Posterior cingulate gyrus (tissue), 11 donors: ENCODE results near the gene ZBTB45.
"Not testable (repeated sequence)": the region's sequence is repeated elsewhere in the genome, so short reads cannot be mapped to it uniquely, and the experiment has no call there.

Source experiments
- DNase-seq, 10 donors: peaks; one replicate each; pipeline versions ENCODE4 v3.0.0 to v3.0.0-alpha.2; 2020 to 2021; ENCODE audit warnings: mixed read lengths in 3 of 10
- intact Hi-C: fragments of 100-400 bp; cut with DNase I; formaldehyde crosslinking; loops from one replicate; pipeline ENCODE4 v1.15.1; 2023

ZBTB45 gene

GRCh38 chr19:58479736-58480480, 39.7 kb downstream of the ZBTB45 start:
- intact Hi-C loops = no loop called here
- DNase-seq = peak in 3 of 10 donors; percentile 55 to 85 (median 78)

DNA sequence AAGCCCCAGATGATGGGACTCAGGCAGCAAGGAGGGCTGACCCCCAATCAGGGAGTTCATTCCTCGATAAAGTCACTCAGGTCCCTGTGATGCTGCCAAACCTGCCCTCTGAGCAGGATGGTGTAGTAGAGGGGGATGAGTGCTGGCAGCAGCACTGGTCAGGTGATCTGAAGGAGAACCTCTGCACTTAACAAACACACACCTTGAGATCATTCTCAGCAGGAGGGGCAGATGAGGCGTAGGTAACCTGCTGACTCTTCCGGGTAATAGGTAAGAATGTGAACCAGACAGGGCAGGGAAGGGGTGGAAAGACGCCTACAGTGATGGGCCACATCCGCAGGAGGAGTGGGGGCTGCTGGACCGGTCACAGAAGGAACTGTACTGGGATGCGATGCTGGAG, 40.3 kb downstream of the ZBTB45 start:
- DNase-seq = peak in 1 of 10 donors; percentile 27
- intact Hi-C loops = no loop called here

GRCh38 chr19:58477871-58478270, 41.7 kb downstream of the ZBTB45 start:
- peak in 2 of 10 donors; percentile 76 to 80 for DNase-seq
- intact Hi-C loops = no loop called here

GRCh38 chr19:58477130-58477529, 42.5 kb downstream of the ZBTB45 start:
- intact Hi-C loops = no loop called here
- DNase-seq = peak in 2 of 10 donors; percentile 80 to 90

DNA sequence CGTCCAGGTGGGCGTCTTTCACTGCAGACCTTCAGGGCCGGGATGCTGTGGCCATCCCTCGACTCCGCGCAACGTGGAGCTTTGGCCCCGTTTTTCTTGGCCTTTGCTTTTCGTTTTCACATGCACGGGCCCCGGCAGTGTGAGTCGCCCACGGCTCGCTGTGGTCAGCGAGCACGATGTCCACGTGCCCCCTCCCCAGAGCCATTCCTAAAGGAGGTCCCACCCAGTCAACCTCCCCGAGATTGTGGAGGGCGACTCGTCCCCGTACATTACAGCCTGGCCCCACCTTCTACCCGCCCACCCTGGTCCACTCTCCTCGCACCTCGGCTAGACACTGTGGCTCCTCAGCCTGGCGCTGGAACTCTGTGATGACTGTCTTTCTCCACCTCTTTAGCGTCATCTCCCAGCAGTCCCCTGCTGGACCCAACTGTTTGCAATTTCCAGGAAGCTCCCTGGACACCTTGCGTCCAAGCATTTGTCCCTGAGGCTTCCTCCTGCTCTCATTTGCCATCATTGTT, 43.1 kb downstream of the ZBTB45 start:
- intact Hi-C loops = no loop called here
- DNase-seq = peak in 5 of 10 donors; percentile 27 to 84 (median 45)

GRCh38 chr19:58475714-58476497, 43.7 kb downstream of the ZBTB45 start, which contains the start of gene ZNF446:
TSS of gene ZNF446 (plus strand) at chr19:58476352. CDS start at chr19:58477219, 867 bp downstream.
- intact Hi-C loops = no loop called here
- DNase-seq = peak; percentile 96 to 100 (median 98)

- DNase-seq = peak in 1 of 10 donors; percentile 21
- intact Hi-C loops = no loop called here
Observed at GRCh38 chr19:58474997-58475713, 44.5 kb downstream of the ZBTB45 start.

GRCh38 chr19:58474291-58474996, 45.2 kb downstream of the ZBTB45 start:
- intact Hi-C loops = no loop called here
- DNase-seq = peak in 2 of 10 donors; percentile 15 to 35

DNA sequence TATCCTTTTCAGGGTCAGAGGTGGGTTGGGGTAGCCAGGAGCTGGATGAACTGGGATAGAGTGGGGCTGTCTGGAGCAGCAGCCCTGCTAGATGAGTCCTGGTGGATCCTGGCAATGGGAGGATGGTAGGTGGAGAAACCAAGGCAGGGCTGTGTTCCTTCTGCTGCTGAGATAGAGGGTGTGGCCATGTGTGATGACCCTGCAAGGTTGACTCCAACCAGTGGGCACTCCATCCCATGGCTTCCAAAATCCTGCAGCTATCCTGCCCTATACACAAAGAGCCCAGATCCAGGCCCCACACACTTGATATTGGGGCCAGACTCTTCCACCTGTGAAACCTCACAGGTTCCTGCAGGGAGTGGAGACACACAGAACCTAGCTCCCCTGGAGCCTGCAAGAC, 45.8 kb downstream of the ZBTB45 start:
- intact Hi-C loops = no loop called here
- peak in 2 of 10 donors; percentile 23 to 25 for DNase-seq

- DNase-seq = peak in 1 of 10 donors; percentile 82
- intact Hi-C loops = no loop called here
Observed at GRCh38 chr19:58471736-58472135, 47.9 kb downstream of the ZBTB45 start.

DNA sequence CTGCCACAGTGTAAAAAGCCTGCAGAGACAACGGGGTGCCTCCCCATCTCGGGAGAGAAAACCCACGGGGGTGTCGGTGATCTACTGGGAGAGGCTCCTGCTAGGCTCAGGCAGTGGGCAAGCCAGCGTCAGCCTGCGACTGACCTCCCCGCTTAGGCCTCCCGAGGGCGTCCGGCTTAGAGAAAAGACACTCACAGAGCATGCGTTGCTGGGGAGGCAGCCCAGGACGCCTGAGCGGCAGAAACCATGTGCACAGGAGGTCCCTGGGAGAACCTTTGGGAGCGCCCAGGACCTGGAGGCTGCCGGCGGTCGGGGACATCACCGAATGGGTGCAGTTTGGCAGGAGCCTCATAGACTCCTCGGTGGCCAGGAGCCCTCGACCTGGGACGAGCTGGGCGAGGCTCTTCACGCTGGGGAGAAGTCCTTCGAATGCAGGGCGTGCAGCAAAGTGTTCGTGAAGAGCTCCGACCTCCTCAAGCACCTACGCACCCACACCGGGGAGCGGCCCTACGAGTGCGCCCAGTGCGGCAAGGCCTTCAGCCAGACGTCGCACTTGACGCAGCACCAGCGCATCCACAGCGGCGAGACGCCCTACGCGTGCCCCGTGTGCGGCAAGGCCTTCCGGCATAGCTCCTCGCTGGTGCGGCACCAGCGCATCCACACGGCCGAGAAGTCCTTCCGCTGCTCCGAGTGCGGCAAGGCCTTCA, 48.6 kb downstream of the ZBTB45 start:
- peak in 1 of 10 donors; percentile 75 for DNase-seq
- intact Hi-C loops = not testable (repeated sequence)

DNA sequence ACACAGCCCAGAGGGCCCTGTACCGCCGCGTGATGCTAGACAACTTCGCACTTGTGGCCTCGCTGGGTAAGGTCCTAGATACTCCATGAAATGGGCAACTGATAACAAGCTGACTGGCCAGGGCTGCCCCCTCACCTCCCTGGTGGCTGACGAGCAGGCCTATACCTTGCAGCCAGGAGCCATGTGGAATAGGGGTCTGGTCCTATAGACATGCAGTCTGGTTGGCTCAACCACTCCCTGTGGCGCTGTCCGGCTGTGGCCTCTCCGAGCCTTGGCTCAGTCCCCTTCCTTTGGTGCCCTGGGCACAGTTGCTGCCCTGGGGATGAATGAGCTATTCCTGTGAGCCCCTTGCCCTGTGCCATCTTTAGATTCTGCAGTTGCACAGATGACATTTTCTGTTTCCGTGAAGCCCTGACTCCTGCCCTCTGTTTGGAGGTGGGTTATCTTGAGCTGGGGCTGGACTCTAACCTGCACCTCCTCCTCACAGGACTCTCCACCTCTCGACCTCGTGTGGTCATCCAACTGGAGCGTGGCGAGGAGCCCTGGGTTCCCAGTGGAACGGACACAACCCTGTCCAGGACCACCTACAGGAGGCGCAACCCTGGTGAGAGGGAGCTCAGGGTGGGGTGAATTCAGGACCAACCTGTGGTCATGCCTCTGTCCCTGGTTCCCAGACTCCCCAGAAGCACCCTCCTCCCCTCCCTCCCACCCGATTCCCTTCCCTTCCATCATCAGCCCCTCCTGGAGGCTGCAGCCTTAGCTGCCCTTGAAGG, 50.2 kb downstream of the ZBTB45 start:
- intact Hi-C loops = no loop called here
- peak in 2 of 10 donors; percentile 59 to 62 for DNase-seq

DNA sequence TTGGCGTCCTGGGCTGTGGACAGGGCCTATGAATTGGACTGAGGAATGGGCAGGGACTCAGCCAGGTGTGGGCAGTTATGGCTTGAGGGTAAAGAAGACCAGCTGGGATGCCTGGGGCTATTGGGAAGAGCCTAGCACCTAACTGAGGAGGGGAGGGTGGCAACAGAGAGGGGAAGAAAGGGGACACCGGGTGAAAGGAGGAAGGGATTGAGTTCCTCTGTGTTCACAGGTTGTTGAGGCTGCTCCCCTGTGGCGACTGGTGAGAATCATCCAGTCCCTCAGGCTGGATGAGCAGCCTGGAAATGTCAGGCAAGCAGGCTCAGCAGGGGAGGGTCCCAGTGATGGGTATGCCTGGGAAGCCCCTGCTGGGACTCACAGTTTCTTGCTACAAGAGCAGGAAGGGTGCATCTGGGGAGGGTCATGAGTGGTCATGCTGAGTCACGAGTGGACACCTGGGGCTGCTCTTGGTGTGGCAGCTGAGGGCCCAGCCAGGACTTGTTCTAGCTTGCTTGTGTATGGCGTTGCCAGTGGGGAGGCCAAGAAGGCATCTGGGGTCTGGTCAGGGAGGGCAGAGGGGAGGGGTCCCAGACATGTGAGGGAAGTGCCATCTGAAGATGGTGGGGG, 51.3 kb downstream of the ZBTB45 start:
- intact Hi-C loops = no loop called here
- peak in 2 of 10 donors; percentile 59 to 77 for DNase-seq

DNA sequence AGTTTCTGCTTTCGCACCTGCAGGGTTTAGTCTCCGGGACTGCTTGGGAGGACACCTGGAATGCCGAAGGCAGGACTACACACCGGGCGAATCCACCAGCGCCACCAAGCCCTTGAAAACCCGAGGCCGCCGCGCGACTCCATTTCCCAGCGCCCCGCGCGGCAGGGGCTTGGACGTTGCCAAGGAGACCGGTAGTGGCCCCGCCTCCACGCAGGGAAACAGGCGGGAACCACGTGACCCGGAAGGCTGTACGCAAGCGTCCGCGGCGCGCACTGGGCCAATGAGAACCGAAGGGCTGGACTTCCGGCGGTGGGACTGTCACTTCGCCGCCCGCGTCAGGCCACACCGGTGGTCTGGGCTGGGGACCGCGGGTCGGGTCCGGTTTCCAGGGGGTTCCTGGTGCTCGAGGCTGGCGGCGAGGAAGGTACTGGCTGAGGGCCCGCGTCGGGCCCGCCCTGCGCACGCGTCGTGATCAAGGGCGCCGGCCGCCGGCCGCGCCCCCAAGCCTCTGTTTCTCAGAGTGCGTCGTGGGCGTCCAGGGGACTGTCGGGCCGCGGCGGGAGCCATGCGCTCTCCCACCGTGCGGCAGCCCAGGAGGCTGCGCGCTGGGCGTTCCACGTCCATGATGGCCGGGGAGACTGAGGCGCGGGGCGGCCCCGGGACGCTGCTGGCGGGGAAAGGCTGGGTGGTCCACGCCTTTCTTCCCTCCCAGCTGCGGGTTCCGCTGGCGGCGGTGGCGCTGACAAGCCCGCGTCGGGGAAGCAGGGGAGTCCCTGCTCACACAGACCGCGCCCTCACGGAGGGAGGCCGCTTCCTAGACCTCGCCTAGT, 52.6 kb downstream of the ZBTB45 start, which contains the start of gene ZNF324:
TSS of gene ZNF324 (plus strand) at position 321 of the 830 bp plus-strand sequence. CDS start 2,106 bp downstream, outside the sequence.
- intact Hi-C loops = loop anchor here (2.0 kb wide), 2 partner anchors 16 to 58 kb away; partner anchors contain the start of genes ZNF324B and ZNF584
- peak; percentile 98 to 100 (median 100) for DNase-seq

- DNase-seq = peak in 2 of 10 donors; percentile 43 to 63
- intact Hi-C loops = loop anchor here (2.0 kb wide), 2 partner anchors 15 to 57 kb away; partner anchors contain the start of genes ZNF324B and ZNF584
Observed at GRCh38 chr19:58466089-58466759, 53.4 kb downstream of the ZBTB45 start.
